Stomach (tissue), 4 donors: ENCODE measurements around the gene GPR158.

Source experiments
- CTCF ChIP-seq, 7 experiments: fragments of 450-650 bp in 4 of 7; fragments of 200-600 bp in 3 of 7; sonication (generic) in 3 of 7; IDR thresholded peaks; one replicate each; pipeline ENCODE4 v1.5.1; 2016 to 2019; ENCODE audit warnings: antibody characterized with exemption in 7 of 7, control low read depth in 2 of 7, mild to moderate bottlenecking in 1 of 7
- POLR2A ChIP-seq, 4 donors: fragments of 450-650 bp; IDR thresholded peaks; one replicate each; pipeline ENCODE4 v1.6.1; 2016; ENCODE audit warnings: antibody characterized with exemption in 4 of 4, control low read depth in 2 of 4, mild to moderate bottlenecking in 1 of 4, moderate library complexity in 1 of 4

DNA sequence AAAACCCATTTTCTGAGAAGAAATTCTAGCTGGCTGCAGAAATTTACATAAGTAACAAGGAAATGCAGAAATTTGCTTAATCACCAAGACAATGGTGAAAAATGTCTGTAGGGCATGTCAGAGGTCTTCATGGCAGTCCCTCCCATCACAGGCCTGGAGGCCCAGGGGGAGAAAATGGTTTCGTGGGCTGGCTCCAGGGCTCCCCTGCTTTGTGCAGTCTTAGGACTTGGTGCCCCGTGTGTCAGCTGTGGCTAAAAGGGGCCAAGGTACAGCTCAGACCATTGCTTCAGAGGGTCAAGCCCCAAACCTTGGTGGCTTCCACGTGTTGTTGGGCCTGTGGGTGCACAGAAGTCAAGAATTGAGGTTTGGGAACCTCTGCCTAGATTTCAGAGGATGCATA lies 215.9 kb downstream of the GPR158 start:
- TF ChIP-seq CTCF (IDR thresholded peaks at IDR 0.05) (no peak), POLR2A (IDR thresholded peaks at IDR 0.05) (no peak)
